HFF-Myc (cell line): ENCODE data around the gene CAMK2B.

ENCODE experiments used
- DNase-seq: peaks from one replicate; pipeline ENCODE4 v3.0.0-alpha.2; 2011; ENCODE audit warnings: low read depth; ENCODE audit errors: extremely low read depth
- H3K4me3 ChIP-seq: replicated peaks from 2 replicates; pipeline ENCODE4 v1.5.1; 2011; ENCODE audit warnings: low read depth, mild to moderate bottlenecking, control low read depth, low read length
- TF ChIP-seq, protein P1 (sequence below): IDR thresholded peaks from 2 replicates; pipeline ENCODE4 v1.5.1; 2012; ENCODE audit warnings: mild to moderate bottlenecking, low read depth, low read length, control low read depth; ENCODE audit errors: missing control alignments

CAMK2B gene

DNA sequence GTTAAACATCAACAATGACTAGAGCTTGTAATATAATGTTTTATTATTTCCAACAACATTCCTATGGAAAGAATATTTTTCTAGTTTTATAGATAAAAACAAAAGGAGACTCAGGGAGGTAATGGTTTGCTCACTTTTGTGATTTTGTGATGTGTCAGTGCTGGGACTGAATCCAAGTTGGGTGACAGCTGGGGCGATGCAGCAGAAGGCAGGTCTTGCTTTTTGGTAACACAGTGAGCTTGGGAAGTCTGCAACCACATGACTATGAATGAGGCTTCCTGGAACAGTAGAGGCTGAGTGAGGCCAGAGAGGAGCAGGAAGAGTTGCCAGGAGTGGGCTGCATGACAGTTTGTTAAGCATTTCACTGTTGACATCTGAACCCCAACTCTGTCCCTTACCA is 129.5 kb downstream of the CAMK2B start:
- no peak for DNase-seq
- no peak overlapping the region for H3K4me3 ChIP-seq
- TF ChIP-seq, protein P1, sequence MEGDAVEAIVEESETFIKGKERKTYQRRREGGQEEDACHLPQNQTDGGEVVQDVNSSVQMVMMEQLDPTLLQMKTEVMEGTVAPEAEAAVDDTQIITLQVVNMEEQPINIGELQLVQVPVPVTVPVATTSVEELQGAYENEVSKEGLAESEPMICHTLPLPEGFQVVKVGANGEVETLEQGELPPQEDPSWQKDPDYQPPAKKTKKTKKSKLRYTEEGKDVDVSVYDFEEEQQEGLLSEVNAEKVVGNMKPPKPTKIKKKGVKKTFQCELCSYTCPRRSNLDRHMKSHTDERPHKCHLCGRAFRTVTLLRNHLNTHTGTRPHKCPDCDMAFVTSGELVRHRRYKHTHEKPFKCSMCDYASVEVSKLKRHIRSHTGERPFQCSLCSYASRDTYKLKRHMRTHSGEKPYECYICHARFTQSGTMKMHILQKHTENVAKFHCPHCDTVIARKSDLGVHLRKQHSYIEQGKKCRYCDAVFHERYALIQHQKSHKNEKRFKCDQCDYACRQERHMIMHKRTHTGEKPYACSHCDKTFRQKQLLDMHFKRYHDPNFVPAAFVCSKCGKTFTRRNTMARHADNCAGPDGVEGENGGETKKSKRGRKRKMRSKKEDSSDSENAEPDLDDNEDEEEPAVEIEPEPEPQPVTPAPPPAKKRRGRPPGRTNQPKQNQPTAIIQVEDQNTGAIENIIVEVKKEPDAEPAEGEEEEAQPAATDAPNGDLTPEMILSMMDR = no peak

DNA sequence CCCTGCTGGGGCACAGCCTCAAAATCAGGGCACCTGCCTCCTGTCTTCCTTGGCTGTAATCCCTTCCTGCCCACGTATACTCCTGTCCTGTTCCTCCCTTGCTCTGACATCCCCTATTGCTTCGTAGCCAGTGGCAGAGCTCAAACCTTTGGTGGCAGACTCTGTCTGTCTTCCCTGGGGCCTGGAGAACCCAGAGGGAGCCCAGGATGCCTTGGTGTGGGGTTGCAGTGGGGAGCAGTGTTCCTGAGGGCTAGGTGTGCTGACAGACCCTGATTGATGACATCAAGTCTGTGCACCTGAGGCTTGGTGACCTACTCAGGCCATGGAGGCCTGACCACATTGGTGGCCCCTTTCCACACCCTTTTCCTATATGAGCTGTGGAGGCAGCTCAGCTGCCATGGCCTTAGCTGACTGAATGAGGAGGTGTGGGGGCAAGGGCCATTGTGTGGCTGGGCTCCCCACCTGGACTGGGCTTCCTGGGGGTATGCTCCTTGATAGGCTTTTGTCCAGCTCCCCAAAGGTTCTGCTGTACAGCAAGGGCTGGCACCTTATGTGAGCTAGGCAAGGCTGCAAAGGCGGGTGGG is 130.7 kb downstream of the CAMK2B start:
- TF ChIP-seq, protein P1 = no peak
- DNase-seq = no peak
- H3K4me3 ChIP-seq = no peak overlapping the region

DNA sequence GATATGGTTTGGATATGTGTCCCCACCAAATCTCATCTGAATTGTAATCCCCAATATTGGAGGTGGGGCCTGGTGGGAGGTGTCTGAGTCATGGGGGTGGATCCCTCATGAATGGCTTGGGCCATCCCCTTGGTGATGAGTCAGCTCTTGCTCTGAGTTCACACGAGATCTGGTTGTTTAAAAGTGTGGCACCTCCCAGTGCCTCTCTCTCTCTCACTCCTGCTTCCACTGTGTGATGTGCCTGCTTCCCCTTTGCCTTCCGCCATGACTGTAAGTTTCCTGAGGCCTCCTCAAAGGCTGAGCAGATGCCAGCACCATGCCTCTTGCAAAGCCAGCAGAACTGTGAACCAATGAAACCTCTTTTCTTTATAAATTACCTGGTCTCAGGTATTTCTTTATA is 131.3 kb downstream of the CAMK2B start:
- DNase-seq = no peak

DNA sequence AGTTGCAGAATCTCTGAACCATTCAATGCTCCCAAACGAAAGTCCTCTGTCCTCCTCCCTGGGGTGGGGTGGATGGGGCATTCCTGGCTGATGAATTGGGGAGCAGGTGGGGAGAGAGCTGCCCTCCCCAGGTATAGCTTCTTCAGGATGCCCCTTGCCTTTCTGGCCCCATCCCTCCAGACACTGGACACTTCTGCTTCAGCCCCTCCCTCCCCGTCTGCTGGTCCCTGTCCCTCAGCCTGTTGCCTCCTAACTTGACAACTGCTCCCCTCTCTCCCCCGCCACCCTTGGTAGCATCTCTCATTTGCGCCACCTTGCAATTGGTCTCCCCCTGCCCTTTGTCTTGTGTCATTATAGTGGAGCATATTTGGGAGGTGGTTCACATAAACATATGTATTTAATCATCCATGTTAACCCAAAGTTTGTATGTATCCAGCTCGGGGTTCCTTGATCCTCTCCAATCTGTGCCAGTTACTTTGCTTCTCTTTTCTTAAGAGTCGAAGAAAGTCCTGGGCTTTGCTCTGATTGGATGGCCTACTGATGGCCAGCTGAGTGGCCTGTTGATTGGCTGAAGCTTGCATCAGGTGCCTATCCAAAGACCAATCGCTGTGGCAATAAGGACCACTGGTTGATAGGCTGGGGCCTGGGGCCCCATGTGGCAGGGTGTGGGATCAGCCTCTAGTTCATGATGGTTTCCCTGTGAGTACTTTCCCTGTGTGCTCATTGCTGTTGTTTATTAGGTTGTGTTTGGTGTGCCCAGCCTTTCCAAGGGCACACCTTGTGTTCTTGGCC is 132.2 kb downstream of the CAMK2B start:
- H3K4me3 ChIP-seq = no peak overlapping the region
- no peak for DNase-seq
- TF ChIP-seq, protein P1 = no peak

More for the DNA sequence above, 131.3 kb downstream of the CAMK2B start:
- TF ChIP-seq, protein P1 = no peak
- H3K4me3 ChIP-seq = no peak overlapping the region

DNA sequence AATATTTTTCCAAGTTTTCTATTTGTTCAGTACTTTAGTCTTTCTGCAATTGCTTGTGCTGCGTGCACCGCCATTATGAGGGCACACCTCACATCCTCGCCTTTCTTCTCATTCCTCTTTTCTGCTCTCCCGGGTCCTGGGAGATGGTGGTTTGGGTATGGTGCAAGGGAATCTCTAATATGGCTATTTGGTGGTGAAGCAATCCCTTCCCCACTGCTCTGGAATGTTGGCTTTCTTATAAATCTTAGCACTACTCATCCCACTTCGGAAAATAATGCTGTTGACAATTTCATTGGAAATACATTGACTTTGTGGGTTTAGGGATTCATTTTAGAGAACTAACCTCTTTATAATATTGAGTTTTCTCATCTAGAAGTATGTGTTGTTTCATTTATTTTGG is 134.2 kb downstream of the CAMK2B start:
- TF ChIP-seq, protein P1 = no peak
- no peak for DNase-seq
- H3K4me3 ChIP-seq = no peak overlapping the region

DNA sequence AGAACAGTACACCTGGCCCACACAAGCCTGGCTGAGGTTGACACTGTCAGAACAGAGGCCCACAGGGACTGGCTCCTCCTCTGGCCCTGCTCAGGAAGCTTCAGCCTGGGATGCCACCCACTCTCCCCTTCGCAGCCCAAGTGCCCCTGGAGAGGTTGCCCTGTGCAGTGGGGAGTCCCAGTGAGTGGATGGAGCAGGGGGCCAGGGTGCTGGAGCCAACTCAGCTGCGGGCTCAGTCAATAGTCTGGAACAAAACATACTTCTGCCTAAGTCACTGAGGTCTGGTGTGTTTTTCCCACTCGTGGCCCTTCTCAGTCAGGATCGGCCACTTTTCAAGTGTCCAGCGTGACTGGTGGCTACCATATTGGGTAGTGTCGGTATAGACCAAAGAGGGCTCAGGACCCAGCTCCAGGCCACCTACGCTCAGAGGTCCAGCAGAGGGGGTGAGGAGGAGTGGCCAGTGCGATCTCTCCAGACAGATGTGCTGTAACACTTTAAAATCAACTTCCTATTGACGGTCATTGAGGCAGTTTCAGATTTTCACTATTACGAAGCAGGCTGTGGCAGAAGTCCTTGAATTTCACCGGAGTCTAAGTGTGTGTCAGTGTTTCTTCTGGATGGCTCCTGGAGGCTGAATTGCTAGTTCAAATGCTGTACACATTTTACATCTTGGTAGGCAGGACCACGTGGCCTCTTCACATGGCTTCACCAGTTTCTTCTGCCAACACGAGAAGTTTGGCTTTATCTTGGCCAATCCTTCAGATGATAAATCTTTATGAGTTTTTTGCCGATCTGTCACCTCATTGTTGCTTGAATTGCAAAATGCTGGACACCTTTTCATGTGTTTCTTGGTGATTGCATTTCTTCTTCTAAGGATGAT is 135.2 kb downstream of the CAMK2B start:
- H3K4me3 ChIP-seq = no peak overlapping the region
- DNase-seq = no peak
- TF ChIP-seq, protein P1 = no peak
